B cell (primary cell): ENCODE data around the gene LRRC31. TPM values are rescaled to one million over a fixed set of nuclear protein-coding genes. Genes with fewer than 3 reads are reported as not detected.
A peak's percentile ranks its signal among the peaks of the same experiment; 100 is the strongest.

ENCODE experiments used
- ATAC-seq: fragments of 200-7000 bp; cut with Tn5 transposase; one replicate; pipeline ENCODE4 v1.10.0; 2021; ENCODE audit warnings: low read depth, mild to moderate bottlenecking, moderate number of reproducible peaks, moderate library complexity
- CTCF ChIA-PET: fragments of 350-600 bp; sonication (Branson Sonifier 250); formaldehyde crosslinking; loops from one replicate; lab custom pipeline; 2021; ENCODE audit warnings: antibody characterized with exemption, inconsistent platforms; lab: Charles Lee
- POLR2A ChIA-PET: fragments of 350-600 bp; sonication (Branson Sonifier 250); formaldehyde crosslinking; loops from one replicate; lab custom pipeline; 2021; ENCODE audit warnings: antibody characterized with exemption; lab: Charles Lee
- DNase-seq: peaks from one replicate; pipeline ENCODE4 v3.0.0; 2013
- H2AFZ ChIP-seq: 2 replicates; pipeline ENCODE4 v1.6.1; 2012; ENCODE audit warnings: mild to moderate bottlenecking, low read depth, low read length; ENCODE audit not compliant: insufficient read depth, poor library complexity, severe bottlenecking
- H3K27ac ChIP-seq, 2 donors: 1 replicate in 1 of 2; 2 replicates in 1 of 2; pipeline ENCODE4 v1.5.1; 2012 to 2013; ENCODE audit warnings: low read length in 2 of 2, mild to moderate bottlenecking in 2 of 2, moderate library complexity in 1 of 2
- H3K27me3 ChIP-seq, 4 experiments: fragments of 200-600 bp in 1 of 4; sonication (generic) in 1 of 4; replicated peaks in 1 of 4; 1 replicate in 2 of 4; 2 replicates in 2 of 4; pipeline versions ENCODE4 v1.6.1 to v1.7.0; 2013 to 2016; ENCODE audit warnings: low read length in 3 of 4, mild to moderate bottlenecking in 2 of 4, mixed read lengths in 1 of 4, moderate library complexity in 1 of 4; ENCODE audit not compliant: insufficient read depth in 4 of 4, control insufficient read depth in 3 of 4; ENCODE audit errors: control extremely low read depth in 1 of 4
- H3K36me3 ChIP-seq, 2 experiments: replicated peaks in 1 of 2; 1 replicate in 1 of 2; 2 replicates in 1 of 2; pipeline versions ENCODE4 v1.6.1 to v1.7.1; 2013; ENCODE audit warnings: low read length in 1 of 2; ENCODE audit not compliant: insufficient read depth in 2 of 2, control insufficient read depth in 1 of 2; ENCODE audit errors: control extremely low read depth in 1 of 2, extremely low read depth in 1 of 2
- H3K4me1 ChIP-seq, 2 donors: fragments of 200-600 bp in 1 of 2; sonication (generic) in 1 of 2; 1 replicate in 1 of 2; 2 replicates in 1 of 2; pipeline versions ENCODE4 v1.5.1 to v1.6.1; 2013 to 2017; ENCODE audit warnings: low read length in 2 of 2; ENCODE audit not compliant: control insufficient read depth in 2 of 2, insufficient read depth in 2 of 2
- H3K4me2 ChIP-seq: replicated peaks from 2 replicates; pipeline ENCODE3; 2012; ENCODE audit warnings: mild to moderate bottlenecking, low read depth, low read length; ENCODE audit not compliant: poor library complexity, severe bottlenecking
- H3K4me3 ChIP-seq, 5 experiments: fragments of 200-600 bp in 1 of 5; sonication (generic) in 1 of 5; 1 replicate in 3 of 5; 2 replicates in 2 of 5; pipeline versions ENCODE4 v1.5.1 to v1.7.0; 2011 to 2016; ENCODE audit warnings: low read length in 4 of 5, mild to moderate bottlenecking in 4 of 5, low read depth in 2 of 5, control low read depth in 1 of 5, moderate library complexity in 1 of 5; ENCODE audit not compliant: insufficient read depth in 1 of 5; ENCODE audit errors: control extremely low read depth in 1 of 5, extremely low read depth in 1 of 5
- H3K79me2 ChIP-seq: fragments of 200-600 bp; sonication (generic); one replicate; pipeline ENCODE4 v1.6.0; 2016; ENCODE audit warnings: low read length; ENCODE audit not compliant: control insufficient read depth, insufficient read depth
- H3K9ac ChIP-seq: fragments of 200-600 bp; sonication (generic); 2 replicates; pipeline ENCODE4 v1.6.1; 2017; ENCODE audit warnings: mild to moderate bottlenecking, low read length, moderate library complexity
- H3K9me3 ChIP-seq, 3 donors: one replicate each; pipeline versions ENCODE4 v1.6.1 to v1.7.1; 2013; ENCODE audit warnings: low read length in 2 of 3; ENCODE audit not compliant: control insufficient read depth in 2 of 3, insufficient read depth in 1 of 3; ENCODE audit errors: control extremely low read depth in 1 of 3
- H4K20me1 ChIP-seq: 2 replicates; pipeline ENCODE4 v1.6.0; 2012; ENCODE audit warnings: mild to moderate bottlenecking, low read length; ENCODE audit not compliant: insufficient read depth, control insufficient read depth, poor library complexity, severe bottlenecking
- H3K27ac Mint-ChIP-seq: one replicate; pipeline ENCODE4 v1.8.0; 2021; ENCODE audit warnings: mixed read lengths
- H3K27me3 Mint-ChIP-seq: one replicate; pipeline ENCODE4 v1.8.0; 2021; ENCODE audit warnings: mixed read lengths
- H3K4me1 Mint-ChIP-seq: one replicate; pipeline ENCODE4 v1.8.0; 2021; ENCODE audit warnings: mixed read lengths
- H3K4me3 Mint-ChIP-seq: one replicate; pipeline ENCODE4 v1.8.0; 2021; ENCODE audit warnings: mixed read lengths
- H3K9me3 Mint-ChIP-seq: one replicate; pipeline ENCODE4 v1.8.0; 2022; ENCODE audit warnings: mixed read lengths; ENCODE audit not compliant: insufficient read depth
- CTCF ChIP-seq: fragments of 200-600 bp; IDR thresholded peaks from one replicate; pipeline ENCODE4 v1.8.0; 2022; ENCODE audit warnings: antibody characterized with exemption, mild to moderate bottlenecking
- EZH2 ChIP-seq: IDR thresholded peaks from 2 replicates; pipeline ENCODE4 v1.6.1; 2012; ENCODE audit warnings: borderline replicate concordance, low read depth, mild to moderate bottlenecking, moderate library complexity, low read length; ENCODE audit not compliant: insufficient read depth, poor library complexity, severe bottlenecking
- WGBS: methylation state at CpG from one replicate; pipeline ENCODE4 v1.1.5; 2013; ENCODE audit warnings: missing lambda C conversion rate; ENCODE audit not compliant: insufficient coverage; 5-methylcytosine and 5-hydroxymethylcytosine counted together
- intact Hi-C: fragments of 100-400 bp; cut with micrococcal nuclease; formaldehyde crosslinking; loops from one replicate; pipeline ENCODE4 v1.10.0; 2022
- polyA plus RNA-seq: library from polyadenylated mRNA; depleted of rRNA; stranded (reverse); fragments of >200 nt; gene quantifications from 2 replicates; pipeline ENCODE4 v1.2.3, GENCODE V29; 2012
- total RNA-seq, 2 donors: library from RNA; stranded (reverse); fragments of 120-200 nt in 1 of 2; gene quantifications; 1 replicate in 1 of 2; 2 replicates in 1 of 2; pipeline versions ENCODE4 v1.2.3 to v1.2.4, GENCODE V29; 2013 to 2022

The LRRC31 gene
- total and polyA plus RNA-seq, 2 donors (not counting 1 experiment from before 2014, with no cell fraction given), result not detected

GRCh38 chr3:169813278-169813677 is 56.5 kb downstream of the LRRC31 start:
- H3K4me3 ChIP-seq, result peak overlapping the region; percentile 66 to 79 (median 69)
- peak overlapping the region; percentile 46 to 77 for H3K27ac ChIP-seq
- peaks cover 0 to 6% (median 6%) of the 10 kb centered on the region in 3 donors for H3K9me3 ChIP-seq
- no peak for TF ChIP-seq CTCF
- no peak for TF ChIP-seq EZH2
- Mint-ChIP-seq H3K4me3 (peak overlapping the region; percentile 87), H3K27me3 (no peaks in the 10 kb centered on the region), H3K9me3 (no peaks in the 10 kb centered on the region), H3K4me1 (peaks cover 36% of the 10 kb centered on the region), H3K27ac (peak overlapping the region; percentile 93)
- peak overlapping the region; percentile 91 for H2AFZ ChIP-seq
- H4K20me1 ChIP-seq, result no peaks in the 10 kb centered on the region
- intact Hi-C loops, result loop anchor here (1.0 to 5.0 kb wide), 7 partner anchors 23 to 224 kb away; partner anchors contain the start of genes GPR160, MYNN, SEC62 and TERC
- ChIA-PET POLR2A (interaction anchor here (0.8 to 2.0 kb wide), 4 partner anchors 33 to 154 kb away, joined by 3 to 9 read pairs (median 4); partner anchors contain the start of genes MYNN and SEC62), CTCF (interaction anchor here (0.9 to 2.3 kb wide), 13 partner anchors 10 to 202 kb away, joined by 3 to 13 read pairs (median 4); partner anchors contain the start of genes MYNN and SEC62)
- DNase-seq (no peak), ATAC-seq (no peak)
- no peaks in the 10 kb centered on the region for H3K27me3 ChIP-seq
- peak overlapping the region; percentile 66 for H3K9ac ChIP-seq
- H3K79me2 ChIP-seq, result no peaks in the 10 kb centered on the region
- peaks cover 23 to 28% of the 10 kb centered on the region in 2 donors for H3K4me1 ChIP-seq
- 15% methylated on average over 4 of the region's 8 CpGs for WGBS
- peak overlapping the region; percentile 82 for H3K4me2 ChIP-seq
- H3K36me3 ChIP-seq, result no peaks in the 10 kb centered on the region
